ENCODE results near the gene NPSR1.
A peak's percentile ranks its signal among the peaks of the same experiment; 100 is the strongest.

GRCh38 chr7:34747867-34748727 lies 90.1 kb downstream of the NPSR1 start:
- TF ChIP-seq CTCF (IDR thresholded peaks at IDR 0.05) (no peak), POLR2AphosphoS5 (IDR thresholded peaks at IDR 0.05) (peak in 1 of 2 donors; percentile 11), EP300 (IDR thresholded peaks at IDR 0.05) (no peak), POLR2A (IDR thresholded peaks at IDR 0.05; ENCODE audit: low read depth) (no peak)
